Gastroesophageal sphincter (tissue), 4 donors: Measurements from ENCODE around the gene OPA1. TPM values are rescaled to one million over a fixed set of nuclear protein-coding genes. Genes with fewer than 3 reads are reported as not detected.
A peak's percentile ranks its signal among the peaks of the same experiment; 100 is the strongest.

Experiments used
- ATAC-seq: fragments of 150-250 bp; one replicate; pipeline ENCODE4 v1.9.1; 2016; ENCODE audit warnings: mild to moderate bottlenecking, moderate library complexity
- H3K27ac ChIP-seq, 4 donors: fragments of 200-600 bp; sonication (generic) in 3 of 4; 1 replicate in 3 of 4; 2 replicates in 1 of 4; pipeline ENCODE4 v1.5.1; 2016 to 2019
- H3K27me3 ChIP-seq: fragments of 200-600 bp; sonication (generic); one replicate; pipeline ENCODE4 v1.5.1; 2019
- H3K36me3 ChIP-seq, 2 donors: fragments of 200-600 bp; sonication (generic); one replicate each; pipeline ENCODE4 v1.5.1; 2019; ENCODE audit warnings: control low read depth in 1 of 2
- H3K4me1 ChIP-seq, 3 donors: fragments of 200-600 bp; sonication (generic); 1 replicate in 2 of 3; 2 replicates in 1 of 3; pipeline ENCODE4 v1.5.1; 2016 to 2019; ENCODE audit warnings: control low read depth in 2 of 3
- H3K4me3 ChIP-seq, 2 donors: fragments of 200-600 bp; sonication (generic); one replicate each; pipeline ENCODE4 v1.5.1; 2019; ENCODE audit warnings: mild to moderate bottlenecking in 1 of 2, moderate library complexity in 1 of 2
- H3K9me3 ChIP-seq, 3 donors: fragments of 200-600 bp; sonication (generic); one replicate each; pipeline ENCODE4 v1.5.1; 2017 to 2019; ENCODE audit warnings: control low read depth in 2 of 3
- EP300 ChIP-seq: sonication (generic); formaldehyde crosslinking; IDR thresholded peaks from one replicate; pipeline ENCODE4 v1.6.1; 2017; ENCODE audit warnings: antibody characterized with exemption, mild to moderate bottlenecking
- POLR2A ChIP-seq, 2 donors: fragments of 450-650 bp; IDR thresholded peaks; one replicate each; pipeline ENCODE4 v1.6.1; 2017; ENCODE audit warnings: antibody characterized with exemption in 2 of 2, mild to moderate bottlenecking in 2 of 2, moderate library complexity in 1 of 2
- POLR2AphosphoS5 ChIP-seq: sonication (generic); formaldehyde crosslinking; IDR thresholded peaks from one replicate; pipeline ENCODE4 v1.6.1; 2017; ENCODE audit warnings: antibody characterized with exemption
- WGBS, 2 donors: methylation state at CpG; one replicate each; pipeline ENCODE4 v1.1.5; 2018; ENCODE audit warnings: low coverage in 1 of 2; 5-methylcytosine and 5-hydroxymethylcytosine counted together
- total RNA-seq, 4 donors: library from RNA; depleted of rRNA; stranded (reverse); fragments of >200 nt; gene quantifications; one replicate each; pipeline ENCODE4 v1.1.0, GENCODE V29; 2016
- TF ChIP-seq, protein P1 (sequence below), 4 experiments: fragments of 200-600 bp in 2 of 4; fragments of 450-650 bp in 2 of 4; sonication (generic) in 1 of 4; IDR thresholded peaks; one replicate each; pipeline ENCODE4 v1.5.1; 2017 to 2019; ENCODE audit warnings: antibody characterized with exemption in 4 of 4, mild to moderate bottlenecking in 2 of 4, moderate library complexity in 2 of 4

OPA1 gene
- total RNA-seq, 4 donors from 2014 or later, result 52.6 to 70.4 (median 57.9) TPM

- H3K9me3 ChIP-seq, result no peaks in the 10 kb centered on the region
Observed at GRCh38 chr3:193674714-193675113, 81.7 kb downstream of the OPA1 start.

GRCh38 chr3:193677734-193678133, 84.7 kb downstream of the OPA1 start:
- Histone ChIP-seq H3K9me3 (no peaks in the 10 kb centered on the region), H3K27ac (no peak overlapping the region), H3K27me3 (no peaks in the 10 kb centered on the region), H3K4me1 (peaks cover 0 to 10% (median 0%) of the 10 kb centered on the region in 3 donors), H3K4me3 (no peak overlapping the region), H3K36me3 (peaks cover 0 to 24% of the 10 kb centered on the region in 2 donors)
- no peak for ATAC-seq
- TF ChIP-seq, protein P1, sequence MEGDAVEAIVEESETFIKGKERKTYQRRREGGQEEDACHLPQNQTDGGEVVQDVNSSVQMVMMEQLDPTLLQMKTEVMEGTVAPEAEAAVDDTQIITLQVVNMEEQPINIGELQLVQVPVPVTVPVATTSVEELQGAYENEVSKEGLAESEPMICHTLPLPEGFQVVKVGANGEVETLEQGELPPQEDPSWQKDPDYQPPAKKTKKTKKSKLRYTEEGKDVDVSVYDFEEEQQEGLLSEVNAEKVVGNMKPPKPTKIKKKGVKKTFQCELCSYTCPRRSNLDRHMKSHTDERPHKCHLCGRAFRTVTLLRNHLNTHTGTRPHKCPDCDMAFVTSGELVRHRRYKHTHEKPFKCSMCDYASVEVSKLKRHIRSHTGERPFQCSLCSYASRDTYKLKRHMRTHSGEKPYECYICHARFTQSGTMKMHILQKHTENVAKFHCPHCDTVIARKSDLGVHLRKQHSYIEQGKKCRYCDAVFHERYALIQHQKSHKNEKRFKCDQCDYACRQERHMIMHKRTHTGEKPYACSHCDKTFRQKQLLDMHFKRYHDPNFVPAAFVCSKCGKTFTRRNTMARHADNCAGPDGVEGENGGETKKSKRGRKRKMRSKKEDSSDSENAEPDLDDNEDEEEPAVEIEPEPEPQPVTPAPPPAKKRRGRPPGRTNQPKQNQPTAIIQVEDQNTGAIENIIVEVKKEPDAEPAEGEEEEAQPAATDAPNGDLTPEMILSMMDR (IDR thresholded peaks at IDR 0.05), result no peak
- TF ChIP-seq EP300 (no peak), POLR2A (IDR thresholded peaks at IDR 0.05) (no peak), POLR2AphosphoS5 (no peak)
- WGBS, 2 donors, result 88 to 90% methylated on average over 5 of the region's 5 CpGs

More at GRCh38 chr3:193674714-193675113, 81.7 kb downstream of the OPA1 start:
- Histone ChIP-seq H3K27me3 (no peaks in the 10 kb centered on the region), H3K36me3 (peaks cover 0 to 45% of the 10 kb centered on the region in 2 donors), H3K27ac (no peak overlapping the region), H3K4me1 (peaks cover 0 to 5% (median 0%) of the 10 kb centered on the region in 3 donors), H3K4me3 (no peak overlapping the region)
- ATAC-seq, result no peak
- TF ChIP-seq POLR2A (IDR thresholded peaks at IDR 0.05) (no peak), POLR2AphosphoS5 (no peak), EP300 (no peak)
- TF ChIP-seq, protein P1 (IDR thresholded peaks at IDR 0.05), result no peak
- WGBS, 2 donors, result 96 to 99% methylated on average over 9 of the region's 9 CpGs

GRCh38 chr3:193680220-193680619, 87.2 kb downstream of the OPA1 start:
- no peak overlapping the region for H3K4me3 ChIP-seq
- H3K4me1 ChIP-seq, result peaks cover 0 to 12% (median 0%) of the 10 kb centered on the region in 3 donors
- no peaks in the 10 kb centered on the region for H3K9me3 ChIP-seq
- TF ChIP-seq POLR2AphosphoS5, result no peak
- TF ChIP-seq EP300, result no peak
- TF ChIP-seq POLR2A (IDR thresholded peaks at IDR 0.05), result no peak
- no peak overlapping the region for H3K27ac ChIP-seq
- peaks cover 0 to 19% of the 10 kb centered on the region in 2 donors for H3K36me3 ChIP-seq
- no peaks in the 10 kb centered on the region for H3K27me3 ChIP-seq
- no peak for ATAC-seq
- 28 to 45% methylated on average over 2 of the region's 2 CpGs for WGBS, 2 donors

DNA sequence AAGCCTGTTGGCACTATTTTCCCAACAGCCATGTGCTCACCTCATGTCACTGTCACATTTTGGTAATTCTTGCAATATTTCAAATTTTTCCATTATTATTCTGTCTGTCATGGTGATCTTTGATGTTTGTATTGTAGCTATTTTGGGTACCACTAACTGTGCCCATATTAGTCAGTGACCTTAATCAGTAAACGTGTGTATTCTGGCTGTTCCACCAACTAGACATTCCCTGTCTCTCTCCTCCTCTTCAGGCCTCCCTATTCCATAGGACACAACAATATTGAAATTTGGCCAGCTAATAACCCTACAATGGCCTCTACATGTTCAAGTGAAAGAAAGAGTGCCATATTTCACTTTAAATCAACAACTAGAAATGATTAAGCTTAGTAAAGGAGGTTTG, 88.6 kb downstream of the OPA1 start:
- H3K27ac ChIP-seq, result no peak overlapping the region
- no peak overlapping the region for H3K4me3 ChIP-seq
- no peaks in the 10 kb centered on the region for H3K9me3 ChIP-seq
- TF ChIP-seq EP300 (no peak), POLR2AphosphoS5 (no peak), POLR2A (IDR thresholded peaks at IDR 0.05) (no peak)
- TF ChIP-seq, protein P1 (IDR thresholded peaks at IDR 0.05), result no peak
- peaks cover 0 to 24% (median 0%) of the 10 kb centered on the region in 3 donors for H3K4me1 ChIP-seq
- H3K36me3 ChIP-seq, result peaks cover 0 to 9% of the 10 kb centered on the region in 2 donors
- ATAC-seq, result no peak
- no peaks in the 10 kb centered on the region for H3K27me3 ChIP-seq
- WGBS, 2 donors, result 50 to 56% methylated on average over 1 of the region's 1 CpG

DNA sequence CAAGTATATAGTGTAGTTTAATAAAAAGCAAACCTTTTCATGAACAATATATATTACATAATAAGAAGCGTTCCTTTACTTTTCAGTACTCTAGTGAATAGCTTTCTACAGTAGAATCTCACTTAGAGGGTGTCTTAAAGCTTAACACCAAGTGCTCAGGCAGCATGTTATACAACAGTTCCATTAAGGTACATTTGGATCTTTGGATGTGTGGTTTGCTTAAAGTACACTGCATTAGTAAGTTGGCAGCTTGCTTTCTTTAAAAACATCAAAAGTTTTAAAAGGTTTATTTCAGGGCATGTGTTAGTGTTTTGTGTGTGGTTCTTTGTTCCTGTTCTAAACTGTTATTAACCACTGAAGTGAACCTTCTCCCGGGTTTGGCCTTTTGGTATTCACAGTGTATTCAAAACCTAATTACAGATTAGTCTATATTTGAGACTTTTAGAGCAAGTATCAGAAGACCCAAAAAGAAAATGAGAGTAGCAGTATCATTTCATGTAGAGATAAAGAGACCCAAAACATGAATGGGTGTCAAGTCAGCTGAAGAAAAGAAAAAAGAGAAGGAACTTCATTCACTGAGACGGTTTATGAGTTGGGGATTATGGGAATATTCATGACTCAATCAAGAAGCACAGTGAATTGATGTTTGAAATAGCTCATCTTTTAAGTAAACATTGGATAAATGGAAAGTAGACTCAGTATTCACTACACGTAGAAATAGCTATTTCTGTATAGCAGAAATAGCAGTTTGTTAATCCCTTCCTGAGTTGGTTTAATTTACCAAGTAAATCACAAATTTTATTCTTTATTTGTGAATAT, 93.9 kb downstream of the OPA1 start:
- ATAC-seq, result no peak
- TF ChIP-seq POLR2AphosphoS5 (no peak), EP300 (no peak), POLR2A (IDR thresholded peaks at IDR 0.05) (no peak)
- TF ChIP-seq, protein P1 (IDR thresholded peaks at IDR 0.05), result no peak
- Histone ChIP-seq H3K9me3 (no peaks in the 10 kb centered on the region), H3K27me3 (no peaks in the 10 kb centered on the region), H3K4me3 (no peak overlapping the region), H3K36me3 (peaks cover 0 to 13% of the 10 kb centered on the region in 2 donors), H3K4me1 (peaks cover 0 to 30% (median 3%) of the 10 kb centered on the region in 3 donors), H3K27ac (peak overlapping the region in 1 of 4 donors; percentile 53)
- 34 to 49% methylated on average over 4 of the region's 4 CpGs for WGBS, 2 donors
